Hematopoietic multipotent progenitor cell treated with erythropoietin and hydrocortisone succinate and interleukin-3 and kit ligand, for 4 days (in vitro differentiated cells): ENCODE measurements around the gene SMYD3.
"Not testable (repeated sequence)": the region's sequence is repeated elsewhere in the genome, so short reads cannot be mapped to it uniquely, and the experiment has no call there.

ENCODE experiments used
- DNase-seq: peaks from one replicate; pipeline ENCODE4 v3.0.0-alpha.2; 2015

Gene SMYD3

GRCh38 chr1:246343251-246343650, 163.8 kb downstream of the SMYD3 start:
- no peak for DNase-seq

DNA sequence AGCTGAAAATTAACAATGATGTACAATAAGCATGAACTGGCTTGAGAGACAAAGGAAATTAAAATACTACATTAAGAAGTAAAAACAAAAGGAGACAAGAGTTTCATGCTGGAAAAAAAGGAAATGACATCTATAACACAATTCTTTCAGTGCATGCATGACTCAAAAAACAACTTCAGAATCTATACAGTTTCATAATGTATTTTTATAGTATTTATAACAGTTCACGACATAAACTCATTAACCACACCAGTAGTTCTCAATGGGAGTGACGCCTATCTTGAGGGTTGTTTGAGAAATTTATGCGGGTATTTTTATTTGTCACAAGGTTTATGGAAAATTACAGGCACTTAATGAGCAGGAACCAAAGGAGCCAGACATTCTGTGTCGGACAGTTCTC, 168.5 kb downstream of the SMYD3 start:
- no peak for DNase-seq

- DNase-seq, result peak; percentile 69
Observed at GRCh38 chr1:246338098-246338497, 169.0 kb downstream of the SMYD3 start.

DNA sequence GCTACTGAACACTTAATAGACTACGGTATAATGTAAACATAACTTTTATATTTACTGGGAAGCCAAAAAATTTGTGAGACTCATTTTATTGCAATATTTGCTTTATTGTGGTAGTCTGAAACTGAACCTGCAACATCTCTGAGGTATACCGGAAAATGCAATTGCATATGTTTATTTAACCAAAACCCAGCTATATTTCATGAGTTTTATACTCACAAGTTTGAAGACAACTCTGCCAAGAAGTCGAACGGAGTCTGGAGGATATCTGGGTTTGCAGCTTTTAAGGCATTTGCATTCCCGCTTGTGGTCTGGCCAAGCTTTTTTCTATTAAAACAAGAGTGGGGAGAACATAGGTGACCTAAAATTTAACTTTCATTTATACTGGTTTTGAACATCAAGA, 171.9 kb downstream of the SMYD3 start:
- DNase-seq, result no peak

DNA sequence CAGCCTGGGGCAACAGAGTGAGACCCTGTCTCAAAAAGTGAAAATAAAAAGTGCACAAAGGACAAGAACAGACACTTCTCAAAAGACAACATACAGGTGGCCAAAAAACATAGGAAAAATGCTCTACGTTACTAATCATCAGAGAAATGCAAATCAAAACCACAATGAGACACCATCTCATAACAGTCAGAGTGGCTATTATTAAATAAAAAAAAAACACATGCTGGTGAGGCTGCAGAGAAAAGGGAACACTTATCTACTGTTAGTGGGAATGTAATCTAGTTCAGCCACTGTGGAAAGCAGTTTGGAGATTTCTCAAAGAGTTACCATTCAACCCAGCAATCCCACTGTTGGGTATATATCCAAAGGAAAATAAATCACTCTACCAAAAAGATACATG, 173.2 kb downstream of the SMYD3 start:
- DNase-seq, result no peak

- peak; percentile 53 for DNase-seq
Observed at GRCh38 chr1:246332078-246332477, 175.0 kb downstream of the SMYD3 start.

GRCh38 chr1:246329900-246330299, 177.2 kb downstream of the SMYD3 start:
- DNase-seq, result no peak

DNA sequence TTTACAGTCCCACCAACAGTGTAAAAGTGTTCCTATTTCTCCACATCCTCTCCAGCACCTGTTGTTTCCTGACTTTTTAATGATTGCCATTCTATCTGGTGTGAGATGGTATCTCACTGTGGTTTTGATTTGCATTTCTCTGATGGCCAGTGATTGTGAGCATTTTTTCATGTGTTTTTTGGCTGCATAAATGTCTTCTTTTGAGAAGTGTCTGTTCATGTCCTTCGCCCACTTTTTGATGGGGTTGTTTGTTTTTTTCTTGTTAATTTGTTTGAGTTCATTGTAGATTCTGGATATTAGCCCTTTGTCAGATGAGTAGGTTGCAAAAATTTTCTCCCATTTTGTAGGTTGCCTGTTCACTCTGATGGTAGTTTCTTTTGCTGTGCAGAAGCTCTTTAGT, 177.8 kb downstream of the SMYD3 start:
- DNase-seq, result not testable (repeated sequence)

DNA sequence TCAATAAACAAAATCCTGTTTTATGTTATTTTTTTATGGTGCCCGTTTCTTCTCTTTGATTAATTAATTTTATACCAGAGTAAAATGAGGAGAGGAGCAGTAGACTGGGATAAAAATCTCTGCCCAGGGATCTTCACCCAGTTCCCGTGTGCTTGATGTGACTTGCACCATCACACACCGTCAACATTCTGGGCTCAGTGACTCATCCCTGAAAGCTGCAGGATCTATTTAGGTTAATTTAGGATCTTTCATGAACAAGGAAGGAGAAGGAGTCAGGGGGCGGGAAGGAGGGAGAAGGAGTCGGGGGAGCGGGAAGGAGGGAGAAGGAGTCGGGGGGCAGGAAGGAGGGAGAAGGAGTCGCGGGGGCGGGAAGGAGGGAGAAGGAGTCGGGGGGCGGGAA, 182.4 kb downstream of the SMYD3 start:
- DNase-seq, result no peak

- DNase-seq, result not testable (repeated sequence)
Observed at GRCh38 chr1:246324033-246324432, 183.0 kb downstream of the SMYD3 start.

DNA sequence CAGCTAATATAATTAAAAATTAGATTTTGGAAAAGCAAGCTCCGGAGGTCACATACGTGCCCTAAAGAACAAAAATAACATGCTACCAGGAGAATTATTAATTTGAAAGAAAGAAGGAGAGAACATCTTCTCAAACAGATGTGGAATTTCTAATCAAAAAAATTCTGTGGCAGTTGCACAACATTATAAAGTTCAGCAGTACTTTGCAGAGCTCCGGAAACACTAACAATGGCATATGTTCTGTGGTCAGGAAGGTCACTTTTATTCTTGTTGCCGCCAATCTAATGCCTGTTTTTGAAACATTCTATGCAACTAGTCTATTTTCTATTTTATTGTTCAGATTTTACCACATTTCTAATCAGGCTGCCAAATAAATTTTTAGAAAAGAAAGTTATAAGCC, 186.8 kb downstream of the SMYD3 start:
- DNase-seq, result peak; percentile 77

- no peak for DNase-seq
Observed at GRCh38 chr1:246319083-246319714, 187.9 kb downstream of the SMYD3 start.

DNA sequence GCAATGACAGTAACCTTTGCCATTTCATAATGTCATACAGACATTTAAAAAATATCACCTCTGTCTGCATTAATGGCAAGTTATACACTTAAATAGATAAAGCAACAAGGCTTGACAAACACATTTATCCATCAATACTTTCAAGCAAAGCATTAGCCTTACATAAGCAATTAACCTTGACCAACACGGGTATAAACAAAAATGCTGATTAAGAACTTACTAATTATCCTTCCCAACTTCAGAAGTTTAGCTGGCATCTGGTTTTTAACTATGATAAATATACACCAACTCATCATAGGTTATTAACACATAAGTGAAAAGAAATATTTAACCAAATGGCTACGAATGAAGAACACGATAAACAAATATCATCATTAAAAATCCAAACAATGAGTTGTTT, 188.5 kb downstream of the SMYD3 start:
- no peak for DNase-seq

GRCh38 chr1:246318036-246318359, 189.1 kb downstream of the SMYD3 start:
- no peak for DNase-seq

- no peak for DNase-seq
Observed at GRCh38 chr1:246317332-246318035, 189.6 kb downstream of the SMYD3 start.

DNA sequence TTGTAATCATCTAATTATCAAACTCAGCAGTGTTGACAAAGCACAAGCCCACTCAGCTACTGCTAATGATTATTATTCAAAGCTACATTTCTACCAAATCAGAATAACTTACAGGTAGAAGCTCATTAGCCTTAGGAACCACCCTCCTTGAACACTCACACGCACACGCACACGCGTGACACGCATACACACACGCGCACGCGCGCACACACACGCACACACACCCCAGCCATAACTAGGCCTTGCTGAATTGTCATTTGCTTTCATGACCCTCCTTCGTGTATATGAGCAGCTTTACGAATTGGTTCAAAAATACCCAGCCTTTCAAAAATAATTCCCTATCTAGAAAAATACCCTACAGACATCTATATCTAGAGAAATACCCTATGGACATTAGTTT, 195.6 kb downstream of the SMYD3 start:
- DNase-seq, result no peak

DNA sequence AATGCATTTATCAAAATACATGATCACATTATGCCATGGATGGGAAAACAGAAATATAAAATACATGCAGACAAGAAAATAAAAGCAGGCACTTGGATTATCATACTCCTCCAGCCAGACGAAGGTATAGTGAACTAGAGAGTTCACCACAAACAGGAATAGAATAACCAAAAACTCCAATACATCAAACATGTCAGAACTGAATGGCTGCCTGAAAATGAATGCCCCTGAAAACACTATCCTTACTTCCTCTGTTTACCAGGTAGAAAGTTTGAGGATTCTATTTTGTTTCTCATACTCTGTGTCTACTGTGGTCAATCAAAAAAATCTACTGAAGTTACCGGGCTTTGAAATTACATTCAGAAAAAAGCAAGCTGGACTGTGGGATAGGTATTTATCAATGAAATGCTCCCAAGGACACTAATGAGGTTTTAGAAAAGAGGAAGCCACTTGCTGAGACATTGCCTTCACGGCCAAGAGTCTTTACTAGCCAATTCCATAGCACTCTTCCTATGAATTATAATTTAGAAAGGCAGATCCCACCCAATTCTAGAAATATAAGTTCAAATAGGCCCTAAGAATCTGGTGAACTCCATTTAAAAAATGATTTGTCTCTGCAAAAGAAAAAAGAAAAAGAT, 197.7 kb downstream of the SMYD3 start:
- DNase-seq, result peak; percentile 63

GRCh38 chr1:246308533-246309075, 198.5 kb downstream of the SMYD3 start:
- DNase-seq, result no peak

GRCh38 chr1:246306415-246307037, 200.6 kb downstream of the SMYD3 start:
- peak; percentile 73 for DNase-seq

GRCh38 chr1:246304484-246305259, 202.4 kb downstream of the SMYD3 start:
- no peak for DNase-seq

DNA sequence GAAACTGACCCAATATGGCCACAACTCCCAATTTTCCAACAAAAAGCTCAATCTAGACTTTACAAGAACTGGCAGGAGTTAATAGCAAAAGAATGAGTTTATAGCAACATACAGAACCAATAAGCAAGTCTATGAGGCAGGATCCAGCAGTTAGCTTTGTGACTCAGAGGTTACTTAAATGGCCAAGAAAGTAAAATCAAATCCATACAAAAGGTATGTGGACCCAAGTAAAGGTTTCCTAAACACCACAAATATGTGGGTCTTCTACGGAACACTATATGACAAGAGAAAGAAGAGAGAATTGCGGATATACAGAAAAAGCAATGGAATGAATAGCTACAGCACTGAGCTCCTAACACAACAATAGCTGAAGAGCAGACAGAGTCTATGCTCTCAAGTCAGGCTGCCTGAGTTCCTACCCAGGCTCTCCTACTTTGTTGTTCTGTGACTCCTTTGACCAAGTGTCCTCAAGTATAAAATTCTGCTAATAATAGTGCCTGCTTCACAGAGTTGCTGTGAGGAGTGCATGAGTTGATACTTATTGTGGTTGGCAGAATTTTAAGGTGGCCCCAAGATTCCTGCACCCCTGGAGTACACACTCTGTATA, 204.3 kb downstream of the SMYD3 start:
- DNase-seq, result no peak

DNA sequence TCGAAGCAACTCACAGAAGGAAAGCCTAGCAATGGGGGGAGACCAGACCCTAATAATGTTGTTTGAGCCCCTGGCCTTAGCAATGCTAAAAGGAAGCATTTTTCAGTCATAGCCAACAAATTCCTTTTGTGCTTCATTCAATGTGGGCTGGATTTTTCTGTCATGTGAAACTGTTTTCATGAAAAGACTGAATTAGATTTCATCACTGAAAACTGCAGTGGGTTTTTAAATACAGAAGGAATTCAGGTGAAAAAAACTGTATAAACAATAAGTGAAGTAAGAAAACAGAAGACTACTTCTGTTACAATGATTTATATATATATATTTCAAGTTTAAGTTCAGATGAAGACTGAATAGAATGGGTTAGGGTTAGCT, 204.8 kb downstream of the SMYD3 start:
- DNase-seq, result no peak
